Measurements from ENCODE around the gene COX4I2.

- TF ChIP-seq CTCF (IDR thresholded peaks at IDR 0.05; ENCODE audit: low read depth, low read length, poor library complexity, severe bottlenecking): no peak
- no peak for TF ChIP-seq EZH2phosphoT487 (IDR thresholded peaks at IDR 0.05; ENCODE audit: borderline replicate concordance, low read length)
Measured at GRCh38 chr20:31678389-31679356, 41.0 kb downstream of the COX4I2 start.
